Smooth muscle cell (in vitro differentiated cells): ENCODE data around the gene GPR65. TPM values are rescaled to one million over a fixed set of nuclear protein-coding genes. Genes with fewer than 3 reads are reported as not detected.

Experiments
- DNase-seq: peaks from one replicate; lab custom pipeline; 2025; ENCODE audit not compliant: unreplicated experiment; lab: John Stamatoyannopoulos, UW
- H2AFZ ChIP-seq: fragments of 200-600 bp; sonication (generic); 2 replicates; pipeline ENCODE4 v1.6.0; 2016; ENCODE audit warnings: antibody characterized with exemption, low read depth, mild to moderate bottlenecking
- H3F3A ChIP-seq: fragments of 200-600 bp; sonication (generic); 2 replicates; pipeline ENCODE4 v1.6.0; 2017; ENCODE audit warnings: antibody characterized with exemption, low read depth
- H3K27ac ChIP-seq: fragments of 200-600 bp; sonication (generic); 2 replicates; pipeline ENCODE4 v1.5.1; 2016; ENCODE audit warnings: low read depth, mild to moderate bottlenecking
- H3K27me3 ChIP-seq: fragments of 200-600 bp; sonication (generic); 2 replicates; pipeline ENCODE4 v1.6.1; 2016; ENCODE audit warnings: low read depth, mild to moderate bottlenecking
- H3K36me3 ChIP-seq: fragments of 200-600 bp; sonication (generic); 2 replicates; pipeline ENCODE4 v1.5.1; 2016; ENCODE audit warnings: low read depth
- H3K4me1 ChIP-seq: fragments of 200-600 bp; sonication (generic); 2 replicates; pipeline ENCODE4 v1.5.1; 2016; ENCODE audit warnings: low read depth
- H3K4me2 ChIP-seq: fragments of 200-600 bp; sonication (generic); 2 replicates; pipeline ENCODE4 v1.6.0; 2016; ENCODE audit warnings: mild to moderate bottlenecking
- H3K4me3 ChIP-seq: fragments of 200-600 bp; sonication (generic); 2 replicates; pipeline ENCODE4 v1.5.1; 2016; ENCODE audit warnings: mild to moderate bottlenecking
- H3K79me2 ChIP-seq: fragments of 200-600 bp; sonication (generic); 2 replicates; pipeline ENCODE4 v1.6.0; 2016; ENCODE audit warnings: low read depth, mild to moderate bottlenecking
- H3K9ac ChIP-seq: fragments of 200-600 bp; sonication (generic); 2 replicates; pipeline ENCODE4 v1.6.0; 2016; ENCODE audit warnings: low read depth
- H3K9me3 ChIP-seq: fragments of 200-600 bp; sonication (generic); replicated peaks from 2 replicates; pipeline ENCODE4 v1.5.1; 2016; ENCODE audit warnings: low read depth
- H4K20me1 ChIP-seq: fragments of 200-600 bp; sonication (generic); 2 replicates; pipeline ENCODE4 v1.6.0; 2016; ENCODE audit warnings: low read depth
- CTCF ChIP-seq: fragments of 200-600 bp; sonication (generic); IDR thresholded peaks from 2 replicates; pipeline ENCODE4 v1.5.1; 2017; ENCODE audit warnings: borderline replicate concordance, mild to moderate bottlenecking, antibody characterized with exemption; ENCODE audit not compliant: insufficient read depth, poor library complexity, severe bottlenecking
- WGBS: methylation state at CpG from one replicate; pipeline ENCODE4 v1.1.7; 2016; ENCODE audit warnings: low lambda C conversion rate; 5-methylcytosine and 5-hydroxymethylcytosine counted together
- polyA plus RNA-seq: library from polyadenylated mRNA; unstranded; fragments of >200 nt; fragmentation: Nextera tagmentation; extraction: Ambion mirVana; gene quantifications from 2 replicates; pipeline ENCODE4 v1.2.1, GENCODE V29; 2016
- total RNA-seq: library from RNA; depleted of rRNA; stranded (reverse); fragments of >200 nt; gene quantifications from 2 replicates; pipeline ENCODE4 v1.2.3, GENCODE V29; 2014

Gene GPR65
- total and polyA plus RNA-seq, 2 experiments from 2014 or later: 0.09 TPM; not detected in 1

- Histone ChIP-seq H3K4me2 (no peak overlapping the region), H3K4me3 (no peak overlapping the region), H3K79me2 (no peaks in the 10 kb centered on the region), H3K27me3 (no peaks in the 10 kb centered on the region), H3K9me3 (no peaks in the 10 kb centered on the region), H2AFZ (no peak overlapping the region), H4K20me1 (no peaks in the 10 kb centered on the region), H3K9ac (no peak overlapping the region), H3K36me3 (no peaks in the 10 kb centered on the region), H3K4me1 (no peaks in the 10 kb centered on the region), H3F3A (no peaks in the 10 kb centered on the region), H3K27ac (no peak overlapping the region)
- no peak for DNase-seq
- TF ChIP-seq CTCF: no peak
- WGBS: 86% methylated on average over 2 of the region's 2 CpGs
Measured at GRCh38 chr14:87961246-87961645, 43.7 kb upstream of the GPR65 start.

- Histone ChIP-seq H3K36me3 (no peaks in the 10 kb centered on the region), H4K20me1 (no peaks in the 10 kb centered on the region), H3K79me2 (no peaks in the 10 kb centered on the region), H3K4me2 (no peak overlapping the region), H3K9ac (no peak overlapping the region), H3K27me3 (no peaks in the 10 kb centered on the region), H2AFZ (no peak overlapping the region), H3K4me1 (no peaks in the 10 kb centered on the region), H3F3A (no peaks in the 10 kb centered on the region), H3K27ac (no peak overlapping the region), H3K9me3 (no peaks in the 10 kb centered on the region), H3K4me3 (no peak overlapping the region)
- no peak for DNase-seq
- no peak for TF ChIP-seq CTCF
- WGBS: 97% methylated on average over 3 of the region's 3 CpGs
Measured at GRCh38 chr14:87966816-87967215, 38.1 kb upstream of the GPR65 start.

DNA sequence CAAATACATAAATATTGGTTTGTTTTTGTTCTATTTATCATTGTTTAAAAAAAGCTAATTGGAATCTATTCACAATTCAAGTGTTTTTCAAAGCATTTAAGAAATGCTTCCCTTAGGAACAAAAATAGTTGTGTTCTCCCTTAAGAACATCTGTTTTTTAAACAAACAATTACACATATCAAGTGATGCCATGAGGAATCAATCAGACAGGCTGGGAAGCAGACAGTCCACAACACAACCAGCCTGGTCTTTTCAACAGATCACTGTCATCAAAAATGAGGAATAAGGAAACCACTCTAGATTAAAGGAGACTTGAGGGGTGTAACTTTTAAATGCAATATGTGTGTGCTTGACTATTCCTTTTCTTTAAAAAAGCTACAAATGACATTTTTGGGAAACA, 37.4 kb upstream of the GPR65 start:
- H3K79me2 ChIP-seq: no peaks in the 10 kb centered on the region

More for the DNA sequence above, 37.4 kb upstream of the GPR65 start:
- H3K27me3 ChIP-seq: no peaks in the 10 kb centered on the region
- no peaks in the 10 kb centered on the region for H3K4me1 ChIP-seq
- DNase-seq: no peak
- no peak overlapping the region for H3K27ac ChIP-seq
- H3K9me3 ChIP-seq: no peaks in the 10 kb centered on the region
- no peak for TF ChIP-seq CTCF
- H3K36me3 ChIP-seq: no peaks in the 10 kb centered on the region
- H3K9ac ChIP-seq: no peak overlapping the region
- H3K4me3 ChIP-seq: no peak overlapping the region
- no peak overlapping the region for H2AFZ ChIP-seq
- H3F3A ChIP-seq: no peaks in the 10 kb centered on the region
- H4K20me1 ChIP-seq: no peaks in the 10 kb centered on the region
- H3K4me2 ChIP-seq: no peak overlapping the region
